Esophagus mucosa (tissue), 1 donor: Measurements from ENCODE around the gene FUT7. TPM values are rescaled to one million over a fixed set of nuclear protein-coding genes. Genes with fewer than 3 reads are reported as not detected.

Experiments
- ATAC-seq: fragments of 200-7000 bp; cut with Tn5 transposase; one replicate; pipeline ENCODE4 v1.9.1; 2020
- total RNA-seq: library from RNA; stranded (reverse); gene quantifications from one replicate; pipeline ENCODE4 v1.2.4, GENCODE V29; 2023
- donor health status: DM: yes; HTN: yes; CAD: no.

Gene FUT7
- total RNA-seq = 0.12 TPM

DNA sequence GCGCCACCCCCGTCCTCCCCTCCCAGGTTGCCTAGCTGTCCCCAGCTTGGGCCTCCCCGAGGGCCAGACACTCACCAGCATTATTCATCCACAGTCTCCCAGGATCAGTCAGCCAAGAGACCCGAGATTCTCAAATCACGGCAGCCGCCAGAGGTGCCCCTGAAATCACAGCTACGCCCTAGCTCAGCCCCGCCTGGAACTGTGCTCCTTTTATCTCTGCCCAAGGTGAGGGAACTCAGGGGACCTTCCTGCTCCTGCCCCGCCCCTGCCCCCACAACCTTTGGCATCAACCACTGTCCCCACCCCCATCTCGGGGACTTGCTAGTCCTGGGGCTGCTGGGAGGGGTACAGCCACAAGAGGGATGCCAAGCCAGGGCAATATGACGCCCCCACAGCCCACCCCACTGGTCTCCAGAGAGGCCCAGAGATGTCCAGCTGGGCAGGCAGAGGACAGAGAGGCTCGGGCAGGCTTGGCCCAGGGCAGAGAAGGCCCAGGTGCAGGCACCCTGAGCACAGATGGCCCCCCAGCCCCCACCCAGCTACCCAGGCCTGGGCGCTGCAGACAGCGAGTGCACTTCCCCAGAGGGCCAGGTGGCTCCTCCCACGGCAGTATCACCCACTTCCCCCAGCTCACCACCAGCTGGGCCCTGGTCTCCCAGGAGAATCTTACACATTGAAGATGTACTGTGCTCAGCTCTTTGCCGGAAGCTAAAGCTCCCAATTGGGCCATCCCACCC, at the start of gene FUT7:
Gene FUT7, minus strand, starts transcription at position 185 of the 737 bp plus-strand sequence. Its CDS starts 97 bp downstream, at position 88.
- no peak for ATAC-seq

DNA sequence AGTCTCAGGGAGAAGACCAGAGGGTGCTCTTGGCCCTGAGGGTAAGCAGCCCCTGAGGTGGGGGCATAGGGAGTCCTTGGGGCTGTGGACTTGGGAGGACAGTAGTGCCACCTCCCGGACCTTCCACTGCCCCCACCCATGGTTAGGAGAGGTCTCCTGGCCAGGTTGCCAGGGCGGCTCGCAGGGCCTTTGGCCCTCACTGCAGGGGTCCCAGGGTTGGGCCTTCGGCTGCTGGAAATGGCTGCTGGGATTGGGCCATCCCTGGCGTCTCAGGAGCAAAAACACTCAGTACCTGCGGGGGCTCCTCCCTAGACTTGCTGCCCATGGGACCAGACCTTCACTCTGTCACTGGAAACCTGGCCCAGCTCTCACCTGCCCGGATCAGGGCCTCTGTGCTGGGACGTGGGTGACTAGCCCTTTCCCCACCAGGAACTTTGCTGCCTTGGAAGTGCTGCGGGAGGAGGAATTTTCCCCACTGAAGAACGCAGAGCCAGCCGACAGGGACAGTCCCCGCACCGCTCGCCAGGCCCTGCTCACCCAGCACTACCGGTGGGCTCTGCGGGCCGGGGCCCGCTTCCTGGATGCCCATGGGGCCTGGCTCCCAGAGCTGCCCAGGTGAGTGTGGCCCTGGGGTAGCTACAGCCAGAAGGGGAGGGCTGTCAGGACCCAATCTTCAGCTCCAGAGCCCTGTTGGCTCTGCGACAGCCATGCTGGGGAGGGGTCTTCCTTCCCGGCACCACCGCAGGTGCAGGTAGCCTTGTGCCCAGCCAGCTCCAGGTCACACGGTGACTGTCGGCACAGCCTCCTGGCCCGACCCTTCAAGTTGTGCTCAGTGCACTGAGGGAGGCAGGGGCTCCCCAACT, 48.6 kb upstream of the FUT7 start:
- ATAC-seq = no peak

DNA sequence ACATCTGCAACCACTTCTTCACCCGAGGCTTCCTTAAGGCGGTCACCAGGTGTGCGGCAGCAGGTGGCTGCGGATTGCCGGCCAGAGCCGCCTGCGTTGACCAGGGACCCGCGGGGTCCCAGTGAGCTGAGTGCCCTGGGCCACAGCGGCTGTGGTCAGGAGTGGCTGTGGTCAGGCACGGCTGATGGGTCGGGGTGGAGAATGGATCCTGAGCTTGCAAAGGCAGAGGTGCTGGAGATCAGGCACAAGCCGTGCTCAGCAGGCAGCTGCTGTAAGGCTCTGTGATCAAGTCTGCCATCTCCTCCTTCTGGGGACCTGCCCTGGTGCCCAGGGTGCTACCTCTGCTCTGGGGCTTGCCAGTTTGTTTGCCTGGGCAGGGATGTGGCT, 47.5 kb upstream of the FUT7 start:
- no peak for ATAC-seq

GRCh38 chr9:137078701-137079400, 47.0 kb upstream of the FUT7 start:
- no peak for ATAC-seq

- no peak for ATAC-seq
Measured at GRCh38 chr9:137077758-137078693, 46.1 kb upstream of the FUT7 start.

DNA sequence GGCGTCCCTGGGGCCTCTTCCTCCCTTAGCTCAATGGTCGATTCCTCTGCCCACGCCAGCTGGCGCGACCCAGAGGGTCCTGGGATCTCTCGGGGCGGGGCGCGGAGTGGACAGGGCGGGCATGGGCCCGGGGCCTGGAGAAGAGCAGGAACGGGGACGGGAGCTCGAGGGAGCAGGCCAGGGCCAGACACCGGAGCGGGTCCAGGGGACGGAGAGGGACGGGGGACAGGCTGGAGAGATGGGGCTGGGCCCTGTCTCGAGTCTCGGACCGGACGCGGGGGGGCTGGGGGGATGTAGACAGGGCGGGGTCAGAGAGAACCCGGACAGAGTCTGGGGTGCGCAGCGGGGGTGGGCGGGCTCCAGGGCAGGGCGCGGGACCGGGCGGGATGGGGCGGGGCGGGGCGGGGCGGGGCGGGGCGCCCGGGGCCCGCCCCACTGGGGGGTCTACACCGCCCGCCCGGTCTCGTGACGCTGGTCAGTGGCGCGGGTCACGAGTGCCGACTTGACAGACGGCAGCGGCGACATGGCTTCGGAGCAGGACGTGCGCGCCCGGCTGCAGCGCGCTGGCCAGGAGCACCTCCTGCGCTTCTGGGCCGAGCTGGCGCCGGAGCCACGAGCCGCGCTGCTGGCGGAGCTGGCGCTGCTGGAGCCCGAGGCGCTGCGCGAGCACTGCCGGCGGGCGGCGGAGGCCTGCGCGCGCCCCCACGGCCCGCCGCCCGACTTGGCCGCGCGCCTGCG, 45.3 kb upstream of the FUT7 start, which contains the start of gene UAP1L1:
Gene UAP1L1, plus strand, starts transcription at position 508 of the 738 bp plus-strand sequence. Its CDS starts 16 bp downstream, at position 524.
- peak; percentile 30 for ATAC-seq

DNA sequence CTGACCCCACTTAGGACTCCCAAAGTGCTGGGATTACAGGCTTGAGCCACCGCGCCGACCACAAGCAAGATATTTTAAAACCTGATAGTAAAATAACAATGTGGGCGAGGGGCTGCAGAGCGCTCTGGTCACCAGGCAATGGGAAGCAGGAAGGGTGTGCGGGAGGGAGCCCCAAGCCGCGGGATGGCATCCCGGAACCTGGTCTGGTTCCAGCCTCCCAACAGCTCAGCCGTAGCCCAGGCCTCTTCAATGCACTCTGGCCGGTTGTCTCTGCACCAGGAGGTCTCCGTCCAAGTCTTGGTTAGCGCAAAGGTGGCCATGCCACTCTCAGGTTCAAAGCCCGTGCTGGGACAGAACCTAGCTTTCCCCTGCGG, 44.7 kb upstream of the FUT7 start:
- peak; percentile 0 for ATAC-seq

- ATAC-seq = no peak
Measured at GRCh38 chr9:137075275-137075775, 43.4 kb upstream of the FUT7 start.

DNA sequence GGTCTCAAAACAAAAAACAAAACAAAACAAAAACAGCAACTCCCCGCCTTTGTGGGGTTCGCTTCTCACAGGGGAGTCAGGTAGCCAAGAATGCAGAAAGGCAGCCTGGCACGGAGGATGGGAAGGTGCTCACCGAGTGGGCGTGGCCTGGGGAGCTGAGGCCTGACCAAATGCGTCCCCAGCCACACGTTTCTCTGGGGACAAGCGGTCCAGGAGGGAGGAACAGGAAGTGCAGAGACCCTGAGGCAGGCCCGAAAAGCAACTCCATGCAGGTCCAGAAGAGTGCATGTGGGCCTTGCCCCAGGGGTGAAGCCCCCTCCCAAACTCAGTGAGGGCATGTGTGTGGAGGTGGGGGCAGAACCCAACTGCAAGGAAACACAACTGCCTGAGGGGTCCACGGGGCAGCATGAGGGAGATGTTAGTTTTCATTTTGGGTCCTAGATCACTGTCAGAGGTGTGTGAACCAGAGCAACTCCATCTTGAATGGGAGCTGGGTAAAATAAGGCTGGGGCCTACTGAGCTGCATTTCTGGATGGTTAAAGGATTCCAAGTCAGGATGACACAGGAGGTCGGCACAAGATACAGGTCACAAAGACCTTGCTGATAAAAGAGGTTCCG, 42.9 kb upstream of the FUT7 start:
- no peak for ATAC-seq

GRCh38 chr9:137073992-137074399, 42.1 kb upstream of the FUT7 start:
- no peak for ATAC-seq

GRCh38 chr9:137071282-137071681, 39.4 kb upstream of the FUT7 start:
- no peak for ATAC-seq

DNA sequence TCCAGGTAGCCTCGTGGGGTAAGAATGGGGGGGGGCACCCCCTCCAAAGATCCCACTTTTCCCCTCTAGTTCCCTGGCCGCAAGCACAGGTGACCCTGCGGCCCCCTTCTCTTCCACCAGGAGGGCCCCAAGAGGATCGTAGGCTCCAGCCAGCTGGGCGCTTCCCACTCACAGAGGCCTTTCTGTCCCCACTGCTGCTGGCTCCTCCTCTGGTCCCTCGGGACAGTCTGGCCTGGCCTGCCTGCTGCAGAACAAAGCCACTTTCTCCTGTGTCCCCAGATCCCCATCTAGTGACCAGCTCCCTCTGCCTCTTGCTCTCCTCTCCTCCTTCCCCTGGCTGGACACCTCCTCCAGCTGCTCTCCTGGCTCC, 39.0 kb upstream of the FUT7 start:
- ATAC-seq = peak; percentile 0

- ATAC-seq = peak; percentile 85
Measured at GRCh38 chr9:137070201-137070905, 38.5 kb upstream of the FUT7 start, which contains the start of gene SAPCD2. TSS of gene SAPCD2 (minus strand) at chr9:137070557. CDS start at chr9:137070460, 97 bp downstream.

- no peak for ATAC-seq
Measured at GRCh38 chr9:137069508-137070091, 37.7 kb upstream of the FUT7 start.

- ATAC-seq = no peak
Measured at GRCh38 chr9:137068539-137069507, 36.9 kb upstream of the FUT7 start.

- ATAC-seq = peak; percentile 59
Measured at GRCh38 chr9:137067860-137068538, 36.1 kb upstream of the FUT7 start.

GRCh38 chr9:137066096-137066861, 34.4 kb upstream of the FUT7 start:
- ATAC-seq = no peak
